A172 (cell line): ENCODE measurements around the gene KMT2C. TPM values are rescaled to one million over a fixed set of nuclear protein-coding genes. Genes with fewer than 3 reads are reported as not detected.
"Not testable (repeated sequence)": the region's sequence is repeated elsewhere in the genome, so short reads cannot be mapped to it uniquely, and the experiment has no call there.

Experiments
- DNase-seq: peaks from one replicate; pipeline ENCODE4 v3.0.0-alpha.2; 2015; ENCODE audit warnings: low spot score
- total RNA-seq: library from RNA; depleted of rRNA; stranded (reverse); fragments of >200 nt; shearing (Covaris generic); gene quantifications from 2 replicates; pipeline ENCODE4 v1.2.3, GENCODE V29; 2014

Gene KMT2C
- total RNA-seq, 1 experiment from 2014 or later, result 9.5 TPM

GRCh38 chr7:152362128-152362926 lies 73.5 kb downstream of the KMT2C start:
- DNase-seq, result no peak

- DNase-seq, result no peak
Measured at GRCh38 chr7:152355474-152356057, 80.2 kb downstream of the KMT2C start.

GRCh38 chr7:152354061-152354460 lies 81.7 kb downstream of the KMT2C start:
- DNase-seq, result no peak

- DNase-seq, result not testable (repeated sequence)
Measured at GRCh38 chr7:152353281-152353680, 82.5 kb downstream of the KMT2C start.

DNA sequence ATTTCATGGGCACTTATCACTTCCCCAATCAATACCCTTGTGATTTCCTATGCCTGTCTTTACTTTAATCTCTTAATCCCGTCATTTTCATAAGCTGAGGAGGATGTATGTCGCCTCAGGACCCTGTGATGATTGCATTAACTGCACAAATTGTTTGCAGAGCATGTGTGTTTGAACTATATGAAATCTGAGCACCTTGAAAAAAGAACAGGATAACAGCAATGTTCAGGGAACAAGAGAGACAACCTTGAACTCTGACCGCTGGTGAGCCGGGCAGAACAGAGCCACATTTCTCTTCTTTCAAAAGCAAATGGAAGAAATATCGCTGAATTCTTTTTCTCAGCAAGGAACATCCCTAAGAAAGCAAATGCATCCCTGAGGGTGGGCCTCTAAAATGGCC lies 84.1 kb downstream of the KMT2C start:
- DNase-seq, result not testable (repeated sequence)

GRCh38 chr7:152351168-152351567 lies 84.6 kb downstream of the KMT2C start:
- DNase-seq, result no peak

GRCh38 chr7:152347888-152348287 lies 87.9 kb downstream of the KMT2C start:
- DNase-seq, result no peak

DNA sequence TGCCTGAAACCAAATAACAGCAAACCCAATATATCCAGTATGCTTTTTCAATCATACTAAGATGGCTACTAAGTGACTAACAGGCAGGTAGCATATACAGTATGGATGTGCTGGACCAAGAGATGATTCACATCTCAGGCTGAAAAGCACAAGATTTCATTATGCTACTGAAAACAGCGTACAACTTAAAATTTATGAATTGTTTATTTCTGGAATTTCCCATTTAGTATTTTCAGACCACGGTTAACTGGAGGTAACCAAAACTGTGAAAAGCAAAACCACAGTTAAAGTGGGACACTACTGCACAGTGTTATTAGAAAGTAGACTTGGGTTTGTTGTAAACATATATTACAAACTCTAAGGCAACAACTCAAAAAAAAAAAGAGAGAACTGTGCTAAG lies 91.5 kb downstream of the KMT2C start:
- no peak for DNase-seq

- no peak for DNase-seq
Measured at GRCh38 chr7:152342796-152343195, 93.0 kb downstream of the KMT2C start.

DNA sequence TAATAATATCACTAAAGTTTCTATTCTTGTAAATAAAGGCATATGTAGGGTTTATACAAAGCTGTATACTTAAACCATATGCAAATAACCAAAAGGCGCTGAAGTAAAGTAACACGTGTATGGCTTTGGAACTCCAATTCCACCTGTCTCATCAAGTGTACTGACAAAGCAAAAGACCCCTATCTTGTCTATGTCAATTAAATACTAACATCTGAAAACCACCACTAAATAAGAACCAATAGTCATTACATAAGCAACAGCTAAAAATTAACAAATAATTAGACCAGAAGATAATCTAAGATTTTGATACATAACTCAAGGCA lies 93.9 kb downstream of the KMT2C start:
- DNase-seq, result no peak

- peak; percentile 47 for DNase-seq
Measured at GRCh38 chr7:152341039-152341913, 94.5 kb downstream of the KMT2C start.

DNA sequence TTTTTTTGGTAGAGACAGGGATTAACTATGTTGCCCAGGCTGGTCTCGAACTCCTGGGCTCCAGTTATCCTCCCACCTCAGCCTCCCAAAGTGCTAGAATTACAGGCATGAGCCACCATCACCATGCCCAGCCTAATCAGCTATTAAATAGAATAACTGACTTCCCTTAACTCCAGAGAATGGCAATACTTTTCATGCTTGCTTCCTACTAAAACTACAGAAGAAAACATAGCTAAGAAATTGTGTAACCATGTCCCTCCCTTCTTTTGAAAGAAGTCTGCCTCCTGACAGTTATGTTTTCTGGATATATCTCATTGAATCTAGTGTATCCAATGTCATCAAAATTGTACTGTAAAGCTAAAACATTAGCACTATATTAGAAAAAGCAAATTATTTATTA lies 95.6 kb downstream of the KMT2C start:
- DNase-seq, result no peak

DNA sequence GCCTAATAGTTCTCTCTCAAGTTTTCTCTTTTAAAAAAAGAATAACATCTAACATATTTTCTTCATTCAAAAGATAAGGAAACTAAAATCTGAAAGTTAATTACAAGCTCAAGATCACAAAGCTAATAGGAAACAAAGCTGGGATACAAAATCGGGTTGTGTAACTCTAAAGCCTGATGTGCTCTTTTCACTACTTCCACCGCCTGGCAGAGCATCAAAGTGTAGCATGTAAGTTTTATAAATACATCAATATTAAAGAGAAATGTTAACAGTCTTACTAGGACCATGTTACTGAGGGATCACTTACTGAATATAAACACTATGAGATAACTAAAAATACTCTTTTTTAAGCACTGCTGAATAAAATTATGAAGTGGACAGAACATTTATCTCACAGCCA lies 97.2 kb downstream of the KMT2C start:
- no peak for DNase-seq

GRCh38 chr7:152336754-152337368 lies 98.9 kb downstream of the KMT2C start:
- peak; percentile 50 for DNase-seq

- DNase-seq, result no peak
Measured at GRCh38 chr7:152335900-152336571, 99.8 kb downstream of the KMT2C start.

- DNase-seq, result no peak
Measured at GRCh38 chr7:152333134-152333533, 102.7 kb downstream of the KMT2C start.

- no peak for DNase-seq
Measured at GRCh38 chr7:152330827-152331226, 105.0 kb downstream of the KMT2C start.

- DNase-seq, result no peak
Measured at GRCh38 chr7:152329469-152329868, 106.3 kb downstream of the KMT2C start.

DNA sequence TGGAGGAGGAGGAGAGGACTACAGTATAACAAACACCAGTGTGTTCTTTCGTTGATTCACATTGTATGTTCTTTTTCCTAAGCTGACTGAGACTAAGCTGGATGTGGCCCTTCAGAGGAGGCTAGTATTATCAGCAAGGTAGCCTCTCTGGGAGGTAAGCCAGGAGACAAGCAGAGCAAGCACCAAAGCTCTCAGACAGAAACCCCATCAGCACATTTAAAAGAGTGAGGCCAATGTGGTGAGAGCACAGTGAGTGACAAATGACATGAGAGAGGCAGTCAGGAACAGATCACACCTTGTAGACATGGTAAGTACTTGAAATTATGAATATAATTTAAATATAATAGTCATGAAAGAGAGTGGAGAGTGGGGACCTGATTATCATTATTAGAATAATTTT lies 107.6 kb downstream of the KMT2C start:
- no peak for DNase-seq

GRCh38 chr7:152315845-152316244 lies 120.0 kb downstream of the KMT2C start:
- DNase-seq, result no peak

DNA sequence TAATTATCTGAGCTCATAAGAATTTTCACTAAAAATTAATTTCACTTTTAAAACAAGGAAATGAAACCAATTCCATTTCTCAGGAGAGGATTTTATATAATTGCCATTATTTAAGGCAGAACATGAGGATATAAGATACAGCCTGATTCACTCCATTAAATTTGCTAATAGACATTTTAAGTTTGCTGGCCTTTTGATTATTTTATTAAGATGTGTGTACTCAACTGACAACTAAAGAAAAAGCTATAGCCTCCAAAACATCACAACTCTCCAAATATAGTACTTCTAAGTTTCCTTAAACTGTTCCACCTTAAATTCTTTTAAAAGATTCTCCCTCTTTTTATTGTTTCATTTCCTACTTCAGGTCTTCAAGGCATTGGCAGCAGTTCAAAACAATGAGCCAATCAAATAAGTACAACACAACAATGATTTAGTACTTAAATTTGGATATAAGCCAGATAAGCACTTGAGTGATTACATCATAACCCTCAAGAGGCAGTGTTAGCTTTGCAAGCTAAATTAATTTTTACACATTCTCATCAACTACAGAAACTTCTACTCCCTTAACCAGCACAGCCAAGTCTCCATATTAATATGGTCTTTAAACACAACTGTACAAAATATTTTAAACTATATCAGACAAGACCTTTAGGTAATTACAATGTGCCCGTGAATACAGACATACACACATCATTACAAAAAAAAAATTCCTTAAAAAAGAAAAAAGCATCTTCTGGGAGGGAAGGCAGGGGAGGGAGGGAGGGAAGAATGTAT lies 121.8 kb downstream of the KMT2C start:
- DNase-seq, result peak; percentile 77
